Measurements from ENCODE around the gene EIF2S3.
"Not testable (repeated sequence)": the region's sequence is repeated elsewhere in the genome, so short reads cannot be mapped to it uniquely, and the experiment has no call there.

Gene EIF2S3

GRCh38 chrX:24054182-24055042 lies at the start of gene EIF2S3:
TSS of gene EIF2S3 (plus strand) at chrX:24054956. CDS start at chrX:24054969, 13 bp downstream.
- peak; percentile 89 for DNase-seq (ENCODE audit: low spot score)

GRCh38 chrX:24005028-24005427 lies 49.7 kb upstream of the EIF2S3 start:
- no peak for DNase-seq (ENCODE audit: low spot score)

DNA sequence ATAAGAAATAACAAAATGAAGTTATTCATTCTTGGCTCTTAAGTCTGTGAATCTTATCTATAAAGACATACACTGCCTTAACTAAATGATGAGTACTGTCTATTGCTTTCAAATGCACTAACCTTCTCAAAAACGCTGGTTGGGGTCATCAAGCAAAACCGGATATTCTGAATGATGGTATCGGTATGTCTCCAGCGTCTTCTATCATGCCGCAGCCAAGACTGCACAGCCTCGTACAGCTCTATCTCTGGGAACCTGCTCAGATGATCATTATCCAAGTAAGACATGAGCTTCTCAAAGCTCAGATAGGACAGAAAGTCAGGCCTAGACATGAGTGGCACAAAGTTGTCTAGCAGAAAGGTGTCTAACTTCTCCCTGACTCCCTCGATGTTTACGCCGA lies 48.9 kb upstream of the EIF2S3 start:
- DNase-seq (ENCODE audit: low spot score), result no peak

DNA sequence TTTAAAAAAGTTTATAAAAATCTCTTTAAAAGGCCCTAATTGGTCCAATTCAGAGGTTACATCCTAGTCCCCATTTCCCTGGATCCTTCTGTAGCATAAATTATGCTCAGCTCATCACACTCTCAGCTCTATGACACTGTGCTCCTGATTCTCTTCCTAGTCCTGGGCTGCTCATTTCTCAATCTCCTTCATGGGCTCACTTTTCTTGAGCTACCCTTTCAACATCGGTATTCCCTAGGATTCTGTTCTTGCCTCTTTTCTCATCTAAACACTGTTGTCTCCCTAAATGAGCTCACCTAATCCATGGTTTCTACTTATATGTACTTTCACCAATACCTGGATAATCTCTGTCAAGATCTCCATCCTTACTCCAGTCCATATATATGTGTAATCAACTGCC lies 42.5 kb upstream of the EIF2S3 start:
- no peak for DNase-seq (ENCODE audit: low spot score)

DNA sequence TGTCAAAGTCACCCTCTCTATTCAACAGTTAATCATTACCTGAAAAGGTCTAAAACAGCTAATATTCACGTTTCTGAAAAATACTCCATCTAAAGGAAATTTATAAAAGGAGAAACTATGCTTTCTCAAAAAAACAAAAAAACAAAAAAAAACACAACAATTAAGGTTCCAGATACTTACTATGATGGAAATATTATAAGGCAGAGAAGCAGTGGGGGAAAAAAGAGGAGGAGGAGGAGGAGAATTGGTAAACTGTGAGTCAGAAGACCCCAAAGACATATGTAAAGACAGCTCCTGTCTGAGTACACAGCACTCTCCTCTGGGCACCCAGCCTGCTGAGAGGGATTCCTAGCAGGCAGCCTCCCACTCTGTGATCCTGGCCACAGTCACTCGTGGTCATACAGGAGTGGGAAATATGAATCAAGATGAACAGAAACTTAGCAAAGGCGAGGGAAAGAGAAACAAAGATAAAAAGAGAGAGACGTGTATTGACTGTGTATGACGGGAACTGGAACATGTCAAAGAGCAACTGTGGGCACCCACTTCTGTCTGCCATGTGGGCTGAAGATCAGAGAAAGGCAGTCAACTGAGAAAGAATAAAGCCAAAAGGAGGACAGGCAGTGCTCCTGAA lies 40.3 kb upstream of the EIF2S3 start:
- no peak for DNase-seq (ENCODE audit: low spot score)

- DNase-seq (ENCODE audit: low spot score), result no peak
Observed at GRCh38 chrX:24017674-24018073, 37.1 kb upstream of the EIF2S3 start.

DNA sequence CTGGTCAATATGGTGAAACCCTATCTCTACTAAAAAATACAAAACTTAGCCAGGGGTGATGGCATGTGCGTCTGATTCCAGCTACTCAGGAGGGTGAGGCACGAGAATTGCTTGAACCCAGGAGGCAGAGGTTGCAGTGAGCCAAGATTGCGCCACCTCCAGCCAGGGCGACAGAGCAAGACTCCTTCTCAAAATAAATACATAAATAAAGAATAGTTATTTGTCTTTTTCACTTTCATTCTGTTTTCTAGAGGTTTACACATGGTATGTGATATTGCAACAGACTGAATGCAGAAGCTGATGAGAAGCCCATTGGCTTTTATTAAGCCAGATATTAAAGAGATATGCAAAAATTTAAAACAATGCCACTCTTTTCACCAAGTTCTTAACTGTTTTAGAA lies 35.9 kb upstream of the EIF2S3 start:
- DNase-seq (ENCODE audit: low spot score), result no peak

DNA sequence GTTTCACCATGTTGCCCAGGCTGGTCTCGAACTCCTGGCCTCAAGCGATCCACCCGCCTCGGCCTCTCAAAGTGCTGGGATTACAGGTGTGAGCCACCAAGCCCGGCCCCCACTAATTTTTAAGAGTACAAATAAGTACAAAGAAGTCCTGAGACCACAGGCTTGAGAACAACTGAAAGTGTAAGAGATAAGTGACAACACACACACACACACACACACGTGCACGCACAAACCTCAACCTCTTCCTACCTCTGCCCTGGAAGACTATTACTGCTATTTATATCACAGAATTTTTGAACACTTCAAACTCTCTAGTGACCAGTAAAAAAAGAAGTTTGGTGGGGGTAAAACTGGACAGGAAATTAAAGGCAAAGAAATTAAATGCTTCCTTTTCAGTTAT lies 35.3 kb upstream of the EIF2S3 start:
- no peak for DNase-seq (ENCODE audit: low spot score)

- no peak for DNase-seq (ENCODE audit: low spot score)
Observed at GRCh38 chrX:24020306-24020876, 34.4 kb upstream of the EIF2S3 start.

- no peak for DNase-seq (ENCODE audit: low spot score)
Observed at GRCh38 chrX:24023544-24023943, 31.2 kb upstream of the EIF2S3 start.

- DNase-seq (ENCODE audit: low spot score), result no peak
Observed at GRCh38 chrX:24023972-24024669, 30.6 kb upstream of the EIF2S3 start.

DNA sequence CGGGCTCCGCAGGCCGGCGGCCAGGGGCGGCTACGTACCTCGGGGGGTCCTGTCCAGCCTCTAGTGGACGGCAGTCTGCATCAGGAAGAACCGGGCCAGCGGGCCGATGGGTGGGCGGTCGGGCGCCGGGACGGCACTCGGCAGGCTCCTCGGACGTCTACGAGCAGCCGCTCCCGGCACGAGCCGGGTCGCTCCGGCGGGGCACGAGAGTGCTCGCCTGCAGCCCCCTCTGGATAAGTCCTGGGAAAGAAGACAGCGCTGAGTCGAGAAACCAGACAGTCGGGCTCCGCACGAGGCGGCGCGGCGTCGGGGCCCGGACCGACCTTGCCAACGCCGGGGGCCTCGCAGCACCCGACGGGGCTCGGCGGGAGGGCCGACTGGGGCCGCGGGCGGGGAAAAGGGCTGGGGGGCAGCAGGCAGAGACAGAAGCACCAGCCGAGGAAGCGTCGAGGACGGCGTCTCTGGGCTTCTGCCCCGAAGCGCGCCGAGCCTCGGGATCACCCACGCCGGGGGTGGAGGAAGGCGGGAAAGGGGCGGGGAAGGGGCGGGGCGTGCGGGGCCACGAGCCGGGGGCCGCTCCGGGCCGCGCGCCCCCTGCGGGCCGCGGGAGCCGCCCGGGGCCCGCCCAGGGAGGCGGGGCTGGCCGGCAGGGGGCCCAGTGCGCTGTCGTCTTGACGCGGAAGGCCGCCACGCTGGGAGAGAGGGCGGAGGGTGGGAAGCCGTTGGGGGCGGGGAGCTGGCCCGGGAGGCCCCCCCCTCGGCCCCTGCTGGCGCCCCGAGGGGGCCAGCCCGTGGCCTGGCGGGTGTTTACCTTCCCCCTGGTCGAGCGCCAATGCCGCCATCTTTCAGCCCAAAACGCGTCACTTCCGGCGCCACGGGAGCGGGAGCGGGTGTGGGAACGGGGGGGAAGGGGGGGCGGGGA lies 29.7 kb upstream of the EIF2S3 start:
- DNase-seq (ENCODE audit: low spot score), result peak; percentile 93

- peak; percentile 16 for DNase-seq (ENCODE audit: low spot score)
Observed at GRCh38 chrX:24025741-24026403, 28.9 kb upstream of the EIF2S3 start.

DNA sequence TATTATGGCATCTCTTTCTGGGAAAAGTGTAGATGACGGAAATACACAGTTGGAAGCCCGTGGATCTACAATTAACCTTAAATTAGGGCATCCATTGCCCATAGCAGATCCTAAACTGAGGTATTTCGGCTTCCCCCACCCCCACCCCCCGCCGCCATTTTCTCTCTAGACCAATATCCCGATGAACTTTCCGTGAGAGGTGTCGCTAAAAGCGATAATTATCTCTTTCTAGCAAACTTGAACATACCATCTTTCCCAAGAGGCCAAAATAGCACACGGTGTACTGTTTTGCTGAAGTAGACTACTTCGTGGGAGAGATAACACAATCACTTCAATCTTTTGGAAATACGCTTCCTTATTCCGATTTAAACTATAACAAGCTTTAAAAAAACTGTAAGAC lies 28.3 kb upstream of the EIF2S3 start:
- peak; percentile 21 for DNase-seq (ENCODE audit: low spot score)

DNA sequence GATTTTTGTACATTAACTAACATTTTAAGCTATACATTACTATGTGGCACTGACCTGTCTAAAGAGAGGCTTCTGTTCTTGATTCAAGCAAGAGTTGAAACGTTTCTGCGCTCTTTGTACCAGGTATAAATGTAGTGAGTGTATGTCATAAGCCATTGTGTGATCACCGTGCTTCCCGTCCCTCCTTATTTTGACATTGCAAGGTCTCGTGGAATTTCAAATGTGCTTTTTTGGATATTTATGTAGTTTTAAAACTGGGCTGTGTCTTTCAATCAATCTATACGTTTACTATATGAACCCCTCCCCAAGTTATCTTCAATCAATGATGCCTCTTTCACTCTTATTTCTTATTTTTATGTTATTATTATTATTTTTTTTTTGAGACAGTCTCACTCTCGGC lies 27.7 kb upstream of the EIF2S3 start, which contains the start of gene KLHL15:
TSS of gene KLHL15 (minus strand) at position 101 of the 400 bp plus-strand sequence. CDS start 20,493 bp downstream, outside the sequence.
- no peak for DNase-seq (ENCODE audit: low spot score)

GRCh38 chrX:24027985-24028384 lies 26.8 kb upstream of the EIF2S3 start:
- no peak for DNase-seq (ENCODE audit: low spot score)

DNA sequence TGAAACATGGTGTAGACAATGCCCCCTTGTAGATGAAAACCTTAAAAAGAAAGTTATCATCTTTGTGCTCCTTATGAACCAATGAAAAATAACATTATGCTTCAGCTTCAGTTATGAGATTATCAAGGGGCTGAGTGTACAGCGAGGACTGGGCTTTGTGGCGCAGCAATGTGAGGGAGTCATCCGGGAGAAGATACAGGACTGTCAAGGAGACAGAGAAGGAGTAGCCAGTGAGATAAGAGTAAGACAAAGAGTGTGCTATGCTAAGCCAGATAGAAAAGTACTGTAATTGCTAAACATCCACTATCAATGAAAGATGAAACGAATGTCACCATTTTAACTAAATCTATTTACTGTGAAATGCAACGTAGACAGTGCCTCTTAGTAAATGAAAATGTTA lies 24.2 kb upstream of the EIF2S3 start:
- no peak for DNase-seq (ENCODE audit: low spot score)

GRCh38 chrX:24034485-24034884 lies 20.3 kb upstream of the EIF2S3 start:
- no peak for DNase-seq (ENCODE audit: low spot score)

DNA sequence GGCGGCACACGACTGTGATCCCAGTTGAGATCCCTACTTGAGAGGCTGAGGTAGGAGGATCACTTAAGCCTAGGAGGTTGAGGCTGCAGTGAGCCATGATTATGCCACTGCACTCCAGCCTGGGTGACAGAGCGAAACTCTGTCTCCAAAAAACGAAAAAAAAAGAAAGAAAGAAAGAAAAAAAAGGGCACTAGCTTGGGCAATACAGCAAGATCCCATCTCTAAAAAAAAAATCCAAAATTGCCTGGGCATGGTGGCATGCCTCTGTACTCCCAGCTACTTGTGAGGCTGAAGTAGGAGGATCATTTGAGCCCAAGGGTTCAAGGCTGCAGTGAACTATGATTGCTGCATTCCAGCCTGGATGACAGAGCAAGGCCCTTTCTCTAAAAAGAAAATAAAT lies 17.0 kb upstream of the EIF2S3 start:
- no peak for DNase-seq (ENCODE audit: low spot score)

DNA sequence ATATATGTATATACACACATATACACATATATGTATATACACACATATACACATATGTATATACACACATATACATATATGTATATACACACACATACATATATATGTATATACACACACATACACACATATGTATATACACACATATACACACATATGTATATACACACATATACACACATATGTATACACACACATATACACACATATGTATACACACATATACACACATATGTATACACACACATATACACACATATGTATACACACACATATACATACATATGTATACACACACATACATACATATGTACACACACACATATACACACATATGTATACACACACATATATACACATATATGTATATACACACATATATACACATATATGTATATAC lies 8.7 kb upstream of the EIF2S3 start:
- not testable (repeated sequence) for DNase-seq (ENCODE audit: low spot score)

DNA sequence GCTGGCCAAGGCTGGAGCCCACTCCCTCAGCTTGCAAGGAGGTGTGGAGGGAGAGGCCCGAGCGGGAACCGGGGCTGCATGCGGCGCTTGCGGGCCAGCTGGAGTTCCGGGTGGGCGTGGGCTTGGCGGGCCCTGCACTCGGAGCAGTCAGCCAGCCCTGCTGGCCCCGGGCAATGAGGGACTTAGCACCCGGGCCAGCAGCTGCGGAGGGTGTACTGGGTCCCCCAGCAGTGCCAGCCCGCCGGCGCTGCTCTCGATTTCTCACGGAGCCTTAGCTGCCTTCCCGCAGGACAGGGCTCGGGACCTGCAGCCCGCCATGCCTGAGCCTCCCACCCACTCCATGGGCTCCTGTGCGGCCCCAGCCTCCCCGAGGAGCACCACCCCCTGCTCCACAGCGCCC lies 5.1 kb upstream of the EIF2S3 start:
- not testable (repeated sequence) for DNase-seq (ENCODE audit: low spot score)
